ENCODE data around the gene CFL2. TPM values are rescaled to one million over a fixed set of nuclear protein-coding genes. Genes with fewer than 3 reads are reported as not detected.

CFL2 gene
- total RNA-seq, 2 donors from 2014 or later = 7.0 to 44.8 TPM

DNA sequence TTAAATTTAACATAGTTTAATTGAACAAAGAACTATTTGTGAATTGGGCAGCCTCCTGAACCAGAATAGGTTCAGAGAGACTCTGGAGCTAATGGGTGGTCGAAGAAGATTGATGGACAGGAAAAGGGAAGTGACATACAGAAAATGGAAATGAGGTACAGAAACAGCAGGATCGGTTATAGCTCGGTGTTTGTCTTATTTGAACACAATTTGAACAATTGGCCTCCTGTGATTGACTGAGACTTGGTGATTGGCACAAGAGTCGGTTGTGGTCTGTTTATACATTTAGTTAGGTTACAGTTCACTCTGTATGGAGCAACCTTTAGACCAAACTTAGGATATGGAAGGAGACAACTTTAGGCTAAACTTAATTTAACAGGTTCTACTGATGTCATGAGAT, 18.4 kb upstream of the CFL2 start:
- no peaks in the 10 kb centered on the region for H3K27me3 ChIP-seq
- DNase-seq = no peak
- TF ChIP-seq, protein P1, sequence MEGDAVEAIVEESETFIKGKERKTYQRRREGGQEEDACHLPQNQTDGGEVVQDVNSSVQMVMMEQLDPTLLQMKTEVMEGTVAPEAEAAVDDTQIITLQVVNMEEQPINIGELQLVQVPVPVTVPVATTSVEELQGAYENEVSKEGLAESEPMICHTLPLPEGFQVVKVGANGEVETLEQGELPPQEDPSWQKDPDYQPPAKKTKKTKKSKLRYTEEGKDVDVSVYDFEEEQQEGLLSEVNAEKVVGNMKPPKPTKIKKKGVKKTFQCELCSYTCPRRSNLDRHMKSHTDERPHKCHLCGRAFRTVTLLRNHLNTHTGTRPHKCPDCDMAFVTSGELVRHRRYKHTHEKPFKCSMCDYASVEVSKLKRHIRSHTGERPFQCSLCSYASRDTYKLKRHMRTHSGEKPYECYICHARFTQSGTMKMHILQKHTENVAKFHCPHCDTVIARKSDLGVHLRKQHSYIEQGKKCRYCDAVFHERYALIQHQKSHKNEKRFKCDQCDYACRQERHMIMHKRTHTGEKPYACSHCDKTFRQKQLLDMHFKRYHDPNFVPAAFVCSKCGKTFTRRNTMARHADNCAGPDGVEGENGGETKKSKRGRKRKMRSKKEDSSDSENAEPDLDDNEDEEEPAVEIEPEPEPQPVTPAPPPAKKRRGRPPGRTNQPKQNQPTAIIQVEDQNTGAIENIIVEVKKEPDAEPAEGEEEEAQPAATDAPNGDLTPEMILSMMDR (IDR thresholded peaks at IDR 0.05) = no peak
- H3K9ac ChIP-seq (ENCODE audit: low read depth in 2 of 2, low read length in 2 of 2) = no peak overlapping the region
- no peak overlapping the region for H3K27ac ChIP-seq
- intact Hi-C loops (cut with DNase I) = no loop called here
- H3K9me3 ChIP-seq = no peaks in the 10 kb centered on the region
- no peaks in the 10 kb centered on the region for H3K4me1 ChIP-seq
- no peak overlapping the region for H3K4me3 ChIP-seq
- no peaks in the 10 kb centered on the region for H3K36me3 ChIP-seq

DNA sequence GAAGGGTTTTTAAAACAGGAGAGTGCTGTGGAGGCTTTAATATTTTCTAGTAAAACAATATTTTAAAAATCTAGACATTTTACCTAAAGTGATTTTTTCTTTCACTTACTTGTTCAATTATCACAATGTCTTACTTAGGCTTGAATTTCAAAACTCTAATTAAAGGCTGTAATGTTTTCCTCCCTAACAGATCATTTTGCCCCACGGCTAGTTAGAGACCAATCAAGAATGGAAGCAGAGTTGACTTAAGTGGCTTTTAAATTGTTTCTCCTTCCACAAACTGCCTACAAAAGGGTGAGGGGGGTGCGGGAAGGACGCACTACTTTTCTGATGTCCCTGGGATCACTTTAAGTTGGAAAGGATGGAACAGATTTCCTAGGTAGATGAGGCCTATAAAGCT, 9.5 kb upstream of the CFL2 start:
- TF ChIP-seq, protein P1 (IDR thresholded peaks at IDR 0.05) = no peak
- H3K36me3 ChIP-seq = no peaks in the 10 kb centered on the region
- no peak for DNase-seq
- H3K9me3 ChIP-seq = no peaks in the 10 kb centered on the region
- H3K9ac ChIP-seq (ENCODE audit: low read depth in 2 of 2, low read length in 2 of 2) = no peak overlapping the region
- no peak overlapping the region for H3K4me3 ChIP-seq
- intact Hi-C loops (cut with DNase I) = loop anchor here (2.0 kb wide), 1 partner anchor 51 kb away; no protein-coding TSS in a partner anchor
- H3K27ac ChIP-seq = no peak overlapping the region
- no peaks in the 10 kb centered on the region for H3K4me1 ChIP-seq
- no peaks in the 10 kb centered on the region for H3K27me3 ChIP-seq

DNA sequence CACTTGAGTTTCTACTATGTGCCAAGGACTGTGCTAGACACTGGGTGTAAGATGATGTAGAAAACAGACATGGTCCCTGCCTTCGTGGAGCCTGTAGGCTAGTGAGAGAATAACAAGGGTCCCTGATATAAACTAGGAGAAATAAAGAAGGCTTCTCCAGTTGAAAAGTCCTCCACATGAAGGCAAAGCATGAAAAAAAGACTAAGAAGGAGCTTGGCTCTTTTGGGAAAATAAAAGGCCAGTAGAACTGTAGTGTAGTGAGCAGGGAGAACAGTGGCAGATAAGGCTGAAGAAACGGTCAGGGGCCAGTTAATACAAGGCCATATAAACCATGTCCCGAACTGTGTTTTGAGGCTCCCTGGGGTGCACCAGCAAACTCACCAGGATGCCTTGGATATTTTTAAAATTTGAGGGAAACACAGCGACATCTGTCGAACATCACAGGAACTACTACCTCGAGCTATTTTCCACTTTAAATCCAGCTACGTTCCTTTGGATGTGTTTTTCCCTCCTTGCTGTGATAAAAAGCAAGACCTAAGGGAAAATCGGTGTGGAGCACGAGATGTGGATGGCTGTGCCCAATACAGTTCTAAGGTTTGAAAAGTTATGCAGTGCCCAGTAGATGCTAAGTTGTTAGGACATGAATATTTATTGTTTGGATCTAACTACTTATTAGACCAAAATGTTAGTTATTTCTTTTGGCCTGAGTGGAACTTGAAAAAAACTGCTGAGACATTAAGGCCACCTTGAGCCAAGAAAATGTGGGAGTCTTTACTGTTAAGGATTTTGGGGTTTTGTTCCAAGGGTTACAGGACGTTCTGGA, 8.5 kb upstream of the CFL2 start:
- Histone ChIP-seq H3K4me3 (no peak overlapping the region), H3K9me3 (no peaks in the 10 kb centered on the region), H3K27me3 (no peaks in the 10 kb centered on the region), H3K9ac (ENCODE audit: low read depth in 2 of 2, low read length in 2 of 2) (no peak overlapping the region), H3K36me3 (no peaks in the 10 kb centered on the region), H3K4me1 (no peaks in the 10 kb centered on the region), H3K27ac (no peak overlapping the region)
- TF ChIP-seq, protein P1 (IDR thresholded peaks at IDR 0.05) = peak; percentile 80
- peak; percentile 33 for DNase-seq
- intact Hi-C loops (cut with DNase I) = loop anchor here (2.0 kb wide), 1 partner anchor 50 kb away; no protein-coding TSS in a partner anchor

DNA sequence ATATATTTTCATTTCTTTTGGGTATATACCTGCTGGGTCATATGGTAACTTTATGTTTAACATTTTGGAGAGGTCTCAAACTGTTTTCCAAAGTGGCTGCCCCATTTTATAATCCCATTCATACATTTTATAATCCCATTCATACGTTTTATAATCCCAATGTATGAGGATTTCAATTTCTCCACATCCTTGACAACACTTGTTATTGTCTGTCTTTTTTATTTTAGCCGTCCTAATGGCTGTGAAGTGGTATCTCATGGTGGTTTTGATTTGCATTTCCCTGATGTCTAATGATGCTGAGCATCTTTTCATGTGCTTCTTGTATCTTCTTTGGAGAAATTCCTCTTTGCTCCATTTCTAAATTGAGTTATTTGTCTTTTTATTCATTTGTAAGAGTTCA, 6.7 kb upstream of the CFL2 start:
- no peak overlapping the region for H3K9ac ChIP-seq (ENCODE audit: low read depth in 2 of 2, low read length in 2 of 2)
- H3K9me3 ChIP-seq = no peaks in the 10 kb centered on the region
- no peak overlapping the region for H3K4me3 ChIP-seq
- no peaks in the 10 kb centered on the region for H3K27me3 ChIP-seq
- no peaks in the 10 kb centered on the region for H3K36me3 ChIP-seq
- no peaks in the 10 kb centered on the region for H3K4me1 ChIP-seq
- intact Hi-C loops (cut with DNase I) = no loop called here
- no peak overlapping the region for H3K27ac ChIP-seq
- TF ChIP-seq, protein P1 (IDR thresholded peaks at IDR 0.05) = no peak
- no peak for DNase-seq

DNA sequence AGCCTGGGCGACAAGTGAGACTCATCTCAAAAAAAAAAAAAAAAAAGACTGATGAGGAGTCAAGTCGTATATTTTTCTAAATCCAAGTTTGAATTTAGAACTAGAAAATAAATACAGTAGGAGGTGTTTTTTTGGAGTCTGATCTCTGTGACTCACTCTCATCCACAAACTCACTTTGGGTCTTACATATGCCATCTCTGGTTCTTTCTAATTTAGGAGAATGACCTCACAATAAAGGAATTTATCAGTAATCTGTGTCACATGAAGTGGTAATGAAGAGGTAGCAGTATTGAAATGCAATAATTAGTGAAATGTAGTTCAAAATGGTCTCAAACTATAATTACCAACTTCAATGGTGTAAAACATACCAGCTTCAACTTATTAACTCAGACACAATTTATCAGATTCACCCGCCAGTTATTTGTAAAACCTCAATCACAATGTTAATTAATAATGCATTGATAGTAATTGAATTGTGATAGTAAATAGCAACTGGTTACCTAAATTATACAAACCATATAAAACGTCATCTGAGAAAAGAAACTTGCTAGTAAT, 4.4 kb upstream of the CFL2 start:
- H3K4me3 ChIP-seq = no peak overlapping the region
- H3K4me1 ChIP-seq = no peaks in the 10 kb centered on the region
- H3K9ac ChIP-seq (ENCODE audit: low read depth in 2 of 2, low read length in 2 of 2) = no peak overlapping the region
- H3K27ac ChIP-seq = no peak overlapping the region
- no peaks in the 10 kb centered on the region for H3K36me3 ChIP-seq
- TF ChIP-seq, protein P1 (IDR thresholded peaks at IDR 0.05) = no peak
- intact Hi-C loops (cut with DNase I) = no loop called here
- no peaks in the 10 kb centered on the region for H3K27me3 ChIP-seq
- no peak for DNase-seq
- H3K9me3 ChIP-seq = no peaks in the 10 kb centered on the region

Measured in colonic mucosa (tissue), 4 donors.